Fibroblast of pulmonary artery (primary cell): Measurements from ENCODE around the gene LMNA.
"Not testable (repeated sequence)": the region's sequence is repeated elsewhere in the genome, so short reads cannot be mapped to it uniquely, and the experiment has no call there.

Source experiments
- DNase-seq: peaks from one replicate; pipeline ENCODE4 v3.0.0-alpha.2; 2010; ENCODE audit warnings: low read depth
- H3K4me3 ChIP-seq: replicated peaks from 2 replicates; pipeline ENCODE4 v1.5.1; 2011; ENCODE audit warnings: low read depth, mild to moderate bottlenecking, control low read depth, low read length, moderate library complexity
- CTCF ChIP-seq: IDR thresholded peaks from 2 replicates; pipeline ENCODE4 v1.5.1; 2011; ENCODE audit warnings: mild to moderate bottlenecking, control low read depth, low read length, inconsistent platforms; ENCODE audit errors: missing control alignments

Gene LMNA

GRCh38 chr1:156111355-156111962 lies 3.1 kb upstream of the LMNA start:
- no peak overlapping the region for H3K4me3 ChIP-seq
- no peak for DNase-seq
- TF ChIP-seq CTCF: no peak

- H3K4me3 ChIP-seq: no peak overlapping the region
- no peak for DNase-seq
- TF ChIP-seq CTCF: no peak
Measured at GRCh38 chr1:156112276-156113137, 2.0 kb upstream of the LMNA start.

- DNase-seq: no peak
- TF ChIP-seq CTCF: no peak
- H3K4me3 ChIP-seq: no peak overlapping the region
Measured at GRCh38 chr1:156113282-156113950, 1.1 kb upstream of the LMNA start.

- TF ChIP-seq CTCF: no peak
- peak overlapping the region; percentile 99 for H3K4me3 ChIP-seq
- no peak for DNase-seq
Measured at GRCh38 chr1:156114919-156115513, 505 bp downstream of the LMNA start.

GRCh38 chr1:156115514-156116374 lies 1.2 kb downstream of the LMNA start:
- TF ChIP-seq CTCF: no peak
- peak overlapping the region; percentile 99 for H3K4me3 ChIP-seq
- DNase-seq: peak; percentile 85

GRCh38 chr1:156116731-156117130 lies 2.2 kb downstream of the LMNA start:
- DNase-seq: not testable (repeated sequence)
- H3K4me3 ChIP-seq: peak overlapping the region; percentile 99
